ENCODE results near the gene TMEM97. TPM values are rescaled to one million over a fixed set of nuclear protein-coding genes. Genes with fewer than 3 reads are reported as not detected.
A peak's percentile ranks its signal among the peaks of the same experiment; 100 is the strongest.

Gene TMEM97
- total RNA-seq, 1 donor from 2014 or later = 59.4 TPM

GRCh38 chr17:28327031-28327607, 8.1 kb downstream of the TMEM97 start:
- Mint-ChIP-seq H3K4me1 (ENCODE audit: unreplicated experiment) (peaks cover 1% of the 10 kb centered on the region), H3K36me3 (ENCODE audit: low read depth, unreplicated experiment) (peaks cover 22% of the 10 kb centered on the region), H3K9me3 (ENCODE audit: unreplicated experiment) (no peaks in the 10 kb centered on the region), H3K27ac (ENCODE audit: unreplicated experiment) (no peak overlapping the region), H3K27me3 (ENCODE audit: unreplicated experiment) (no peaks in the 10 kb centered on the region), H3K4me3 (ENCODE audit: unreplicated experiment) (no peak overlapping the region)
- no peak for TF ChIP-seq CTCF (IDR thresholded peaks at IDR 0.05; ENCODE audit: unreplicated experiment)
- no peak for DNase-seq (ENCODE audit: low spot score)

- TF ChIP-seq CTCF (IDR thresholded peaks at IDR 0.05; ENCODE audit: unreplicated experiment) = no peak
- H3K27ac Mint-ChIP-seq (ENCODE audit: unreplicated experiment) = no peak overlapping the region
- no peak for DNase-seq (ENCODE audit: low spot score)
- H3K9me3 Mint-ChIP-seq (ENCODE audit: unreplicated experiment) = no peaks in the 10 kb centered on the region
- peaks cover 22% of the 10 kb centered on the region for H3K36me3 Mint-ChIP-seq (ENCODE audit: low read depth, unreplicated experiment)
- H3K4me3 Mint-ChIP-seq (ENCODE audit: unreplicated experiment) = no peak overlapping the region
- H3K27me3 Mint-ChIP-seq (ENCODE audit: unreplicated experiment) = peaks cover 3% of the 10 kb centered on the region
- peaks cover 6% of the 10 kb centered on the region for H3K4me1 Mint-ChIP-seq (ENCODE audit: unreplicated experiment)
These were observed 8.7 kb downstream of the TMEM97 start for GRCh38 chr17:28327709-28328108.

DNA sequence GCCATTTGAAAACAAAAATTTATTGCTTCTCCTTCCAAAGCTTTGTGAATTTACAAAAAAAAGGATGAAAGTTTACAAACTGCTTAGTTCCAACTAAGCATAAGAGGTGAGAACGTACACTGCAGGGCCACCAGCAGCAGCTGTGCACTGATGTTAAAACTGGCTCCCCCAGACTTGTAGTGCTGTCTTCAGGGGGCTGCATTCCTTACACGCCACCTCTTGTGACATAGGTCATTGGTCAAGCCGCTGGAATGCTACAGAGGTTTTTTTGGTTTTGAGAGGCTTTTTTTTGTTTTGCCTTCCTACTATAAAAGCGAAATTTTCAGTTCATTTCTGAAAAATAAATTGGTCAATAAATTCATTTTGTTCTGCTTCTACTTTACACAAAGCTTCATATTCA, 9.3 kb downstream of the TMEM97 start:
- Mint-ChIP-seq H3K4me1 (ENCODE audit: unreplicated experiment) (peaks cover 13% of the 10 kb centered on the region), H3K27me3 (ENCODE audit: unreplicated experiment) (peaks cover 3% of the 10 kb centered on the region), H3K36me3 (ENCODE audit: low read depth, unreplicated experiment) (peaks cover 22% of the 10 kb centered on the region), H3K27ac (ENCODE audit: unreplicated experiment) (no peak overlapping the region), H3K9me3 (ENCODE audit: unreplicated experiment) (no peaks in the 10 kb centered on the region), H3K4me3 (ENCODE audit: unreplicated experiment) (no peak overlapping the region)
- TF ChIP-seq CTCF (IDR thresholded peaks at IDR 0.05; ENCODE audit: unreplicated experiment) = no peak
- DNase-seq (ENCODE audit: low spot score) = no peak

DNA sequence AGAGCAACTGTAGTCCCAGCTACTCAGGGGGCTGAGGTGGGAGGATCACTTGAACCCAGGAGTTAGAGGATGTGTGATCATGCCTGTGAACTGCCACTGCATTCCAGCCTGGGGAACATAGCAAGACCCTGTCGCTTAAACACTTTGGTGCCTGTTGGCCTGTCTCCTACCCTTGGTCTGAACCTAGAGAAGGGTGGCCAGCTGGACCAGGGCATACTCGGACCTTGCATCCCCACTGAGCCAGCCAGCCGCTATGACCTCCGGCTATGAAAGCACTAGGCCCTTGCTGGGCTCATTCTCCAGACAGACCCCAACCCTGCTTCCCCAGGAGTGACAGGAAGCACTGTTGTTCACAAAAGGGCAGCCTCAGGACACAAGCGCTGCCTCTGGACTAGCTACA, 11.7 kb downstream of the TMEM97 start:
- Mint-ChIP-seq H3K27ac (ENCODE audit: unreplicated experiment) (no peak overlapping the region), H3K9me3 (ENCODE audit: unreplicated experiment) (no peaks in the 10 kb centered on the region), H3K27me3 (ENCODE audit: unreplicated experiment) (peaks cover 11% of the 10 kb centered on the region), H3K4me1 (ENCODE audit: unreplicated experiment) (peaks cover 30% of the 10 kb centered on the region), H3K4me3 (ENCODE audit: unreplicated experiment) (no peak overlapping the region), H3K36me3 (ENCODE audit: low read depth, unreplicated experiment) (peaks cover 32% of the 10 kb centered on the region)
- TF ChIP-seq CTCF (IDR thresholded peaks at IDR 0.05; ENCODE audit: unreplicated experiment) = no peak
- DNase-seq (ENCODE audit: low spot score) = no peak

GRCh38 chr17:28331891-28332420, 13.0 kb downstream of the TMEM97 start:
- no peaks in the 10 kb centered on the region for H3K9me3 Mint-ChIP-seq (ENCODE audit: unreplicated experiment)

More at GRCh38 chr17:28331891-28332420, 13.0 kb downstream of the TMEM97 start:
- no peak for DNase-seq (ENCODE audit: low spot score)
- no peak for TF ChIP-seq CTCF (IDR thresholded peaks at IDR 0.05; ENCODE audit: unreplicated experiment)
- Mint-ChIP-seq H3K4me1 (ENCODE audit: unreplicated experiment) (peaks cover 40% of the 10 kb centered on the region), H3K4me3 (ENCODE audit: unreplicated experiment) (peak overlapping the region; percentile 65), H3K36me3 (ENCODE audit: low read depth, unreplicated experiment) (peaks cover 34% of the 10 kb centered on the region), H3K27ac (ENCODE audit: unreplicated experiment) (peak overlapping the region; percentile 39), H3K27me3 (ENCODE audit: unreplicated experiment) (peaks cover 21% of the 10 kb centered on the region)
